ENCODE measurements around the gene UFSP2.
A peak's percentile ranks its signal among the peaks of the same experiment; 100 is the strongest.

The UFSP2 gene

DNA sequence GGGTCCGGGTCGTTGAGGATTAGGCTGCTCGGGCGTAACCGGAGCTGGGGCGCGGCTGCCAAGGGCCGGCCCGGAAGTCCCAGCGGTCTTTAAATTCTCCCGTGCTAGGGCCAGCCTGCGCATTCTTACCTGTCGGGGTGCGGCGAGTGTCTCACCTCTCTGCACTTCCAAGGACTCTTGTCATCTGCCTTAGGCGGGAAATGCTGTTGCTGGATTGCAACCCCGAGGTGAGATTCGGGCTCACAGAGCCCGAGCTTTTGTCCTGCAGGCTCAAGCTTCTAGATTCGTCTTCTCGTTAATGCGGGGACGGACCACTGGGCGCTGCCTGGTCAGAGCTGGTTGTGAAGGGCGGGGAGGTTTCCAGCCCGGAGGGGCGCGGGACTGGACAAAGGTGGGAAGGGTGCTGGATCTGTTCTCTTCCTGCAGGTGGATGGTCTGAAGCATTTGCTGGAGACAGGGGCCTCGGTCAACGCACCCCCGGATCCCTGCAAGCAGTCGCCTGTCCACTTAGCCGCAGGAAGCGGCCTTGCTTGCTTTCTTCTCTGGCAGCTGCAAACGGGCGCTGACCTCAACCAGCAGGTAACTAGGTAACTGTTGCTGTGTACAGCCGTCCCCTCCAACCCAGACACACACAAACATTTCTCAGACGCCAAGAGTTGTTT is 28.9 kb downstream of the UFSP2 start, which contains the start of gene ANKRD37:
Gene ANKRD37, plus strand, starts transcription at position 118 of the 662 bp plus-strand sequence. Its CDS starts 83 bp downstream, at position 201.
- peak; percentile 53 for DNase-seq (ENCODE audit: low read depth)
- no peak for TF ChIP-seq CTCF (IDR thresholded peaks at IDR 0.05; ENCODE audit: low read length, missing control alignments)
- H3K4me3 ChIP-seq (replicated peaks; ENCODE audit: low read depth, low read length), result peak within 1 kb of the TSS; percentile 70

DNA sequence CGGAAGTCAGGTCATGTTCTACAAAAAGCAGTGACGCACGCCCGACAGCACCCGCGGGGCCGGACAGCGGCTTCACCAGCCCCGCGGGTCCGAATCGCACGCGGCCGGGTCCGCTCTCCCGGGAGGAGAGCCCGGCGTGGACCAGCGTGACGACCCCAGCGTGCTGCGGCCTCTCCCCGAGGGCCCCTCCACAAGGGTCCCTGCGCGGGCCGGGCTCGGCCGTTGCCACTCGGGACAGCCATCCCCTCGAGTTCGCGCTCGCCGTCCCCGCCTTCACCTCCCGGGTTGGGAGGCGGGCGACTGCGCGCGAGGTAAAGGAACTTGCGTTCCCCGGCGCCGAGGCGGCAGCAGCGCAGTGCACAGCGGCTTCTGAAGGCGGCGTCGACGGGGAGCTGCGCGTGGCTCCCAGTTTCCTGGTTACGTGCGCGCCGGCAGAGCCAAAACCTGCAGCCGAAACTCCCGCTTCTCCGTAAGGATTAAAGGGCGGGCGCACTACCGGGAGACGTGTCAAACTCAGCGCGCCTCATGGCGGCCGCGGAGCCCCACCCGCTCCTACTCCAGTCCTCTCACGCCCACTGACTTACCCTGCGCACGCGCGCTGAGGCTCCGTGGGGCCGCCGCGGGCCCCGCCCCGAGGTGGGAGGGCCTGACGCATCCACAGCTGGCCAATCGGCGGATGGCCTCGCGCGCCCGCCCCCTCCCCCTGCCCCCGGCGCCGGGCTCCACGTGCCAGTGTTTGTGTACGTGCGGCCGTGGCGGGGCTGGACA is 29.6 kb downstream of the UFSP2 start:
- TF ChIP-seq CTCF (IDR thresholded peaks at IDR 0.05; ENCODE audit: low read length, missing control alignments), result no peak
- peak; percentile 98 for DNase-seq (ENCODE audit: low read depth)
- H3K4me3 ChIP-seq (replicated peaks; ENCODE audit: low read depth, low read length), result peak overlapping the region; percentile 70

DNA sequence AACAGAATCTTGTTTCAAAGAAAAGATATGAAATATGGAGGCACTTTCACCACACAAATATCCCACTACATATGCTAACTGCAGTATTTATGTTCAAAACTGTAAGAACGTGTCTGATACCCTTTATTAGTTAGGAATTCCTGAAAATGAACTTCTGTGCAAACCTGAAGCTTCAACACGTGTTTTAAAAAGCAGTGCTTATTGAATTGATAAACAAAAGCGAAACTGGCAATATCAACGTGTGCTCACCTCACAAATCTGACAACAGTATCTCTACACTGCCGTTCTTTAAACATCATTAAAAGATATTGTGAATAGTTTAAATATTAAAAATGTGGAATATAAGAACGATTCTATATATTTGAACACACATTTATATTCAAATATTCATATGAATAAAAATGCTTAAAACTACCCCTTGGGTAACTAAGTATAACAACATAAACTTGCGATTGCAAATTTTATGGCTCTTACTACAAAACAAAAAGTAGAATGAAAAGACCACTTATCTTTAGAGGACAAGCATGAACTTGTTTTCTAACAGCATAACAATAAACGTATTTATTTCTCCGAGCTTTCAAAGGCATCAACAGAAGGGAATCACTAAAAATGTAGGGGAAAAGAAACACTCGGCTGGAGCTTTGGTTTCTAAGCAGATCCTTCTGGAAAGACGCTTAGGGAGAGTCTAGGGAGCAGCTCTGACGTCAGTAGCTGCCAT is 30.4 kb downstream of the UFSP2 start, which contains the start of gene LRP2BP:
Gene LRP2BP, minus strand, starts transcription at position 687 of the 718 bp plus-strand sequence. CDS start 17,738 bp downstream, outside the sequence.
- peak within 1 kb of the TSS; percentile 70 for H3K4me3 ChIP-seq (replicated peaks; ENCODE audit: low read depth, low read length)
- peak; percentile 97 for DNase-seq (ENCODE audit: low read depth)
- TF ChIP-seq CTCF (IDR thresholded peaks at IDR 0.05; ENCODE audit: low read length, missing control alignments), result no peak

DNA sequence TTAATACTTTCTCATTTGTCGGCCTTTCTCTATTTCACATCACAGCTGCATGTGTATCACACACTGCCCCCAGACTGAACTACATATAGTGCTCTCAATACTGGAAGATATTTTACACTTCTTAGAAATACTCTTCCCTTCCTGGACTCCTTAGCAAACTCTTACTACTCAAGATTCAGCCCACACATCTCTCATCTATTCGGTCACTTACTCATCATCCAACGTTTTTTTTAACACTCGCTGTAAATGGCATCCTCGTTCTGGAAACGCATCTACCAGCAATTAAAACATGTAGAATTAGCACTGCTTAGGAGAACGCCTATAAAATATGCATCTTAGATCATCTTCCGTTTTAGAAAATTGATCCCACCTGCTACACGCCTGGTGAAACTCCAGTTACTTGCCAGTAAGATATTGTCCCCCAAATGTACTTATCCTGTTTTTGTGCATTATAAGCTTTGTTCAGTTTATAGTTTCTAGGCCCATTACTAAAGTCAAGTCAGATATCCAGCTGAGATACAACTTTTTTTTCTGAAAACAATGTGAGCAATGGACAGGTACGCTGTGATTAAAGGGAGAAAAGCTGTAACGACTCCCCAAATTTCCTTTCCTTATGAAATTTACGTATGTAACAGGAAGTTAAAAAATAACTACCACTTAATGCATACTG is 31.1 kb downstream of the UFSP2 start:
- TF ChIP-seq CTCF (IDR thresholded peaks at IDR 0.05; ENCODE audit: low read length, missing control alignments), result no peak
- peak overlapping the region; percentile 70 for H3K4me3 ChIP-seq (replicated peaks; ENCODE audit: low read depth, low read length)
- no peak for DNase-seq (ENCODE audit: low read depth)

- TF ChIP-seq CTCF (IDR thresholded peaks at IDR 0.05; ENCODE audit: low read length, missing control alignments), result no peak
- H3K4me3 ChIP-seq (replicated peaks; ENCODE audit: low read depth, low read length), result no peak overlapping the region
- DNase-seq (ENCODE audit: low read depth), result no peak
Measured at GRCh38 chr4:185392156-185392555, 33.6 kb downstream of the UFSP2 start.

DNA sequence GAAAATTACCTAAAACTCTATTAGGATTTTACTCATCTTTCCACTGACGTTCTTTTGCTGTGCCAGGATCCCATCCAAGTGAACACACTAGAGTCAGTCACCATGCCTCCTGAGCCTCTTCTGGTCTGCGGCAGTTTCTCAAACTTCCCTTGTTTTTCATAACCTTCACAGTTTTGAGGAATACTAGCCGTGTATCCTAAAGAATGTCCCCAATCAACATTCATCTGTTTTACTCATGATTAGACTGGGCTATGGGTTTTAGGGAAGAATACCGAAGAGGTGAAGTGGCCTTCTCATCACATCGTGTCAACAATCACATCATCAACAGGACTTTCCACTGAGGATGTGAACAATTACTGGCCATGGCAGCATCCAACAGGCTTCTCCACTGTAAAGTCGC is 34.8 kb downstream of the UFSP2 start:
- no peak for DNase-seq (ENCODE audit: low read depth)
- H3K4me3 ChIP-seq (replicated peaks; ENCODE audit: low read depth, low read length), result no peak overlapping the region
- no peak for TF ChIP-seq CTCF (IDR thresholded peaks at IDR 0.05; ENCODE audit: low read length, missing control alignments)

All from fibroblast of pulmonary artery (primary cell).